ENCODE data around the gene SRC. TPM values are rescaled to one million over a fixed set of nuclear protein-coding genes. Genes with fewer than 3 reads are reported as not detected.

The SRC gene
- 4.2 TPM for total RNA-seq
- long read RNA-seq, partial matches to known transcripts, result 1 of 2 reads
- long read RNA-seq, other reads (novel, unspliced or antisense), result 1 of 2 reads

DNA sequence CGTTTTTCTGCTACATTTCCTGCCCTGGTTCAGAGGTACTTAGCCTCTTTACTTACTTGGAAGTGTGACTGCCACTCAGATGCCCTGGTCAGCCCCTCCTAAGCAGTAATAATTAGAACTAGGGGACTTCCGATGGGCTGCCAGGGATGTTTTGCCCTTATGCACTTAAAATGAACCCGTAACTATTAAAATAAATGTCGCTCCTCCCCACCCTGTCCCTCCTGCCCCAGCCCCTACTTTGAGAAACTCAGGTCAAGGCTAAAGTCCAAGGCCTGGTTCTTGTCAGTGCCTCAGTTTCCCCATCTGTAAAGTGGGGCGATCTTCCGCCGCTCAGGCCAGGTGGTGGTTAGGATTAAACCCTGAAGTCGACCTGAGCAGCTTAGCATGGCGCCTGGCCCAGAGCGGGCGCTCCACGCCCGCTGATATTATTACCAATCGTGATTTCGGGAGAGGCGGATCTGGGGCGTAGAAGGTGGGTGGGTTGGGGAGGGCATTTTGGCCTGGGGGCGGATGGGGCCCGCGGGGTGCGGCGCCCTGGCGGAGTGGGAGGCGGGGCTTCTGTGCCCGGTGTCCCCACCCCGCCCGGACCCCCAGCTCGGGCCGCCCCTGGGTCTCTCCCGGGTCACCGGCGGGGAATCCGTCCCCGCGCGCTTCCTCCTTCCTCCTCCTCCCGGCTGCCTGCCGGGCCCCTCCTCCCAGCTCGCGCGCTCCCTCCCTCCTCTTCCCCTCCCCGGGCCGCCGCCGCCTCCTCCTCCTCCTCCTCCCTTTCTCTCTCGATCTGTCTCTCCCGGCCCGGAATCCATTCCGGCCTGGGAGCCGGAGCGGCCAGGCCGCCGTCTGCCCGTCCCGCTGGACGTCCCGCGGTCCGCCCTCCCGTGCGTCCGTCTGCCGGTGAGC is at the start of gene SRC:
SRC (plus strand) TSS at position 802 of the 897 bp plus-strand sequence. CDS start 38,014 bp downstream, outside the sequence.
- Histone ChIP-seq H3K9me3 (replicated peaks) (no peaks in the 10 kb centered on the region), H3K27me3 (ENCODE audit: low read depth) (peaks cover 10% of the 10 kb centered on the region), H3K36me3 (no peaks in the 10 kb centered on the region), H3K4me1 (peaks cover 30% of the 10 kb centered on the region), H3K4me3 (peak within 1 kb of the TSS; percentile 76), H3K27ac (replicated peaks) (peak within 1 kb of the TSS; percentile 80)
- TF ChIP-seq, protein P1, sequence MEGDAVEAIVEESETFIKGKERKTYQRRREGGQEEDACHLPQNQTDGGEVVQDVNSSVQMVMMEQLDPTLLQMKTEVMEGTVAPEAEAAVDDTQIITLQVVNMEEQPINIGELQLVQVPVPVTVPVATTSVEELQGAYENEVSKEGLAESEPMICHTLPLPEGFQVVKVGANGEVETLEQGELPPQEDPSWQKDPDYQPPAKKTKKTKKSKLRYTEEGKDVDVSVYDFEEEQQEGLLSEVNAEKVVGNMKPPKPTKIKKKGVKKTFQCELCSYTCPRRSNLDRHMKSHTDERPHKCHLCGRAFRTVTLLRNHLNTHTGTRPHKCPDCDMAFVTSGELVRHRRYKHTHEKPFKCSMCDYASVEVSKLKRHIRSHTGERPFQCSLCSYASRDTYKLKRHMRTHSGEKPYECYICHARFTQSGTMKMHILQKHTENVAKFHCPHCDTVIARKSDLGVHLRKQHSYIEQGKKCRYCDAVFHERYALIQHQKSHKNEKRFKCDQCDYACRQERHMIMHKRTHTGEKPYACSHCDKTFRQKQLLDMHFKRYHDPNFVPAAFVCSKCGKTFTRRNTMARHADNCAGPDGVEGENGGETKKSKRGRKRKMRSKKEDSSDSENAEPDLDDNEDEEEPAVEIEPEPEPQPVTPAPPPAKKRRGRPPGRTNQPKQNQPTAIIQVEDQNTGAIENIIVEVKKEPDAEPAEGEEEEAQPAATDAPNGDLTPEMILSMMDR (IDR thresholded peaks at IDR 0.05; ENCODE audit: borderline replicate concordance), result no peak
- peak; percentile 85 for DNase-seq
- intact Hi-C loops (cut with micrococcal nuclease), result no loop called here

DNA sequence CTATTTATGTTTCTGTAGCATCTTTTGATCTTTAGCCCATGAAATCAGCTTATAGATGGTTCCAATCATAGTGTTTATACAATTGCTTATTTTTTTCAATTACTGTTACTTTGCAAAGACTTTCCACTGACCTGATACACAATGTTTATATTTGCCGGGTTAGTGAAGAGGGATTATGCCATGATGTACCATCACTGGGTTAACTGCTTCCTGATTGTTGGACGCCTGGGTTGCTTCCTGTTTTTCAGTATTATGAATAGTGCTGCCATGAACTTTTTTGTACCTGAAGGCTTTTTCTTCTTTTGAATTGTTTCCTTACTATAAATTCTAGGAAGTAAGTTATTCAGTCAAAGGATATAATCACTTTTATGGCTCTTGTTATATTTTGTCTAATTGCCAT is 49.6 kb upstream of the SRC start:
- peaks cover 34% of the 10 kb centered on the region for H3K36me3 ChIP-seq
- H3K4me1 ChIP-seq, result peaks cover 62% of the 10 kb centered on the region
- H3K27me3 ChIP-seq (ENCODE audit: low read depth), result no peaks in the 10 kb centered on the region
- peak overlapping the region; percentile 29 for H3K27ac ChIP-seq (replicated peaks)
- no peak overlapping the region for H3K4me3 ChIP-seq
- intact Hi-C loops (cut with micrococcal nuclease), result no loop called here
- TF ChIP-seq, protein P1 (IDR thresholded peaks at IDR 0.05; ENCODE audit: borderline replicate concordance), result no peak
- peaks cover 9% of the 10 kb centered on the region for H3K9me3 ChIP-seq (replicated peaks)
- no peak for DNase-seq

DNA sequence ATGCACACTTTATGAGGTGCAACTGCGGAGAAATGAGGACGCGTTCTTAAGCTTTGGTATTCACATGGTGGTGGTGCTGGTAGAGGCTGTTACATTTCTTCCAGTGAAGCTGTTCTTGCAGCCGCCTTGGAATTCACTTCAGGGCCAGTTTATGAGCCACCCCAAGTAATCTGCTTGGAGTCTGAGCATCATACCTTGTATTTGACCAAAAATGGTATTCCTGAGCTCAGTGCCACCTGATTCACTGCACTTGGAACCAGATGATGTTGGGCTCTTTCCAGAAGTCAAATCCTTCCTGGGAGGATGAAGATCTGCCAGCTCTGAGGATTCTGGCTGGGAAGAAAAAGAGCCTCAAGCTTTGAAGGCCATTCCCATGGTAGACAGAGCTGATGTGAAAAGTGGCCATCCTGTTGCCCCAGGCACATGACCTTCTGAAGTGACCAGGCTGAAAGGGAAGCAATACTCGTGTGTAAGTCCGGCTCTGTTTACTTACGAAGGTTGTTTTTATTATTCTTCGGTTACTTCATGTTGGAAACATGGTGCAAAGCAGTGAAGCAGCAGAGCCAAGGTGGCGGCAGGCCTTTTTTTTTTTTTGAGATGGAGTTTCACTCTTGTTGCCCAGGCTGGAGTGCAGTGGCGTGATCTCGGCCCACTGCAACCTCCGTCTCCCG is 48.7 kb upstream of the SRC start:
- H3K27ac ChIP-seq (replicated peaks), result peak overlapping the region; percentile 29
- peaks cover 39% of the 10 kb centered on the region for H3K36me3 ChIP-seq
- H3K27me3 ChIP-seq (ENCODE audit: low read depth), result no peaks in the 10 kb centered on the region
- peaks cover 62% of the 10 kb centered on the region for H3K4me1 ChIP-seq
- DNase-seq, result no peak
- peaks cover 9% of the 10 kb centered on the region for H3K9me3 ChIP-seq (replicated peaks)
- TF ChIP-seq, protein P1 (IDR thresholded peaks at IDR 0.05; ENCODE audit: borderline replicate concordance), result no peak
- intact Hi-C loops (cut with micrococcal nuclease), result no loop called here
- H3K4me3 ChIP-seq, result no peak overlapping the region

DNA sequence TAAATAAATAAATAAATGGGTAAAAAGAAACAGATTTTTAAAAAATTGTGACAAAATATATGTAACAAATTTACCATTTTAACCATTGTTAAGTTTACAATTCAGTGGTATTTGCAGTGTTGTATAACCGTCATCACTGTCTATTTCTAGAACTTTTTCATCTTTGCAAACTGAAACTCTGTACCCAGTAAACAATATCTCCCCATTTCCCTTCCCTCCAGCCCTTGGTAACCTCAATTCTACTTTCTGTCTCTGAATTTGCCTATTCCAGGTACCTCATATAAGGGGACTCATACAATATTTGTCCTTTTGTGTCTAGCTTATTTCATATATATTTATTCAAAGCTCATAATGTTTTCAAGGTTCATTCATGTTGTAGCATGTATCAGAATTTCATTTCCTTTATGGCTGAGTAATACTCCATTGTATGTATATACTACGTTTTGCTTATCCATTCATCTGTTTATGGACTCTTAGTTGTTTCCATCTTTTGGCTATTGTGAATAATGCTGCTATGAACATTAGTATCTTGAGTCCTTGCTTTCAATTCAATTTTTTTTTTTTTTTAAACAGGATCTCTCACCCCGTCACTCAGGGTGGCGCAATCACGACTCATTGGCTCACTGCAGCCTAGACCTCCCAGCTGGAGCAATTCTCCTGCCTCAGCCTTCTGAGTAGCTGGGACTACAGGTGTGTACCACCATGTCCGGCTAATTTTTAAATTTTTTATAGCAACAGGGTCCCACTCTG is 47.6 kb upstream of the SRC start:
- TF ChIP-seq, protein P1 (IDR thresholded peaks at IDR 0.05; ENCODE audit: borderline replicate concordance), result no peak
- Histone ChIP-seq H3K9me3 (replicated peaks) (peaks cover 5% of the 10 kb centered on the region), H3K4me3 (no peak overlapping the region), H3K36me3 (peaks cover 39% of the 10 kb centered on the region), H3K27me3 (ENCODE audit: low read depth) (no peaks in the 10 kb centered on the region), H3K27ac (replicated peaks) (no peak overlapping the region), H3K4me1 (peaks cover 63% of the 10 kb centered on the region)
- no peak for DNase-seq
- intact Hi-C loops (cut with micrococcal nuclease), result no loop called here

All from left ventricle myocardium inferior (tissue), 1 donor.